HG03457 (cell line): ENCODE data around the gene TANK.

ENCODE experiments used
- ATAC-seq: cut with Tn5 transposase; IDR thresholded peaks from one replicate; pipeline ENCODE4 v1.9.1; 2021; ENCODE audit warnings: moderate number of reproducible peaks; ENCODE audit not compliant: unreplicated experiment

TANK gene, protein sequence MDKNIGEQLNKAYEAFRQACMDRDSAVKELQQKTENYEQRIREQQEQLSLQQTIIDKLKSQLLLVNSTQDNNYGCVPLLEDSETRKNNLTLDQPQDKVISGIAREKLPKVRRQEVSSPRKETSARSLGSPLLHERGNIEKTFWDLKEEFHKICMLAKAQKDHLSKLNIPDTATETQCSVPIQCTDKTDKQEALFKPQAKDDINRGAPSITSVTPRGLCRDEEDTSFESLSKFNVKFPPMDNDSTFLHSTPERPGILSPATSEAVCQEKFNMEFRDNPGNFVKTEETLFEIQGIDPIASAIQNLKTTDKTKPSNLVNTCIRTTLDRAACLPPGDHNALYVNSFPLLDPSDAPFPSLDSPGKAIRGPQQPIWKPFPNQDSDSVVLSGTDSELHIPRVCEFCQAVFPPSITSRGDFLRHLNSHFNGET

DNA sequence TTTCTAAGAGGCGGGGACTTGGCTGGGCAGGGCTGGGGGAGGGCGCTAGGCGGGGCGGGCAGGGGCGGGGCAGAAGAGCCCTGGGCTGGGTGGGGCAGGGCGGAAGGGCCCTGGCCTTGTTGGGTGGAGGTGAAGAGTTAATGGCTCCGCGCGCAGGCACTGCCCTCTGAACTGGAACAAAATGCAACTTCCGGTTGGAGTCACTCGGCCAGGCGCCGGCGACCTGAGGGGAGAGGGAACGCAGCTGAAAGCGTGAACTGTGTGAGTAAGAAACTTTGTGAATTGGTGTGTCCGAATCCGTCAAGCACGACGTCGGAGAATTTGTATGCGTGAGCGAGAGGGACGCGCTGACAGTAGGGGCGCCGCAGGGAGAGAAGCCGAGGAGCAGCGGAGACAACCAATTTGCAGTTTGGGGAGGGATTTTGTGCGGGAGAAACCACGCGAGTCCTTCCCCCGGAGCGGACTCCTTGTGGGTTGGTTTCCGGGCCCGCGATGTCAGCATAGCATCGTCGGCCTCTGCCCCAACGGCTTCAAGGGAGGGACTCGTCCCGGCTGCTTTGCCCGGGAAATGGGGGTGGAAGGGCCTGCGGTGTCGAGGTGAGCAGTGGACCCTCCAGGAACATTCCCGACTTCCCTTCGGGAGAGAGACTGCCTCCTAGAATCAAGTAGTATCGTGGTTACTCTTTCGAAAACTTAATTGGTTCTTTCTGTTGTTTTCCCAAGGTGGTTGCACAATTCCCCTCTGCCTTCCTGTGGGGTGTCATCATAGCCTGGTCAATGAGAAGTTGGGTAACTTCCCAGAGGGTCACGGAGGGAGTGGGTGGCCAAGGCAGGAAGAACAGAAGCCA, at the start of gene TANK:
TANK (plus strand) TSS at position 203 of the 848 bp plus-strand sequence. CDS start 19,235 bp downstream, outside the sequence.
- ATAC-seq = peak; percentile 86

DNA sequence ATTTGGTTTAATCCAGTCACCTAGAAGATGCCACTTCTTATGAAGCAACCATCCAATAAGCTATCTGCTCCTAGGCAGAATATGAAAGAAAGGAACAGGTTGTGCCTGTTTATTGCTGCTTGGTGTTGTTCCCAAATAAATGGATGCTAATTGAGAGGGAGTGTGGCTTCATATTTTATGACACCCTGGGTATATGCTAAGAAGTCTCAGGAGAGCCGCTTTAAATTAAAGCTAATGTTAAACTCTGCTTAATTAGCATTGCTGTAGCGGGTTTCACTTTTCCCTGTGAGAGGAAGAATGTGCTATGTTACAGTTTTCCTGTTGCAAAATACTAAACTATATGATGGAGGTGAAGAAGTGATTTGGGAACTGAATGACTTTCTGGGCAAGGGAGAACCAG, 48.7 kb upstream of the TANK start:
- no peak for ATAC-seq

DNA sequence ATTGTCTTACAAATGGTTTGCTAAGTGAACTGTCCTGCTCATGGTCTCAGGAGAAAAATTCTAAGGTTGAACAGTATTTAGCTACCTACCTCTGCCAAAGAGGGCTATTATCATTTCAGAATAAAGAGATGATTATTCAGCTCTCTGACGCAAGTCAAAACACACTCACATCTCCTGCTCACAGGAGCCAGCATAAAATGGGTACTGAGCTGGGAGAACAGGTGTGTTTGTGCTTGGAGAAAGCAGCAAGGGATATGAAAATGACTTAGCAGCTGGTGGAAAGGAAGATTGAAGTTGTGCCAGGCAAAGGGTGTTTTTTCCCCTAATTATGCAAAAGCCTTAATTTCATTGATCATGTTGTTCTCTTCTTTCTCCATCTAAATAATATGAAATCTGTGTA, 47.3 kb upstream of the TANK start:
- no peak for ATAC-seq

DNA sequence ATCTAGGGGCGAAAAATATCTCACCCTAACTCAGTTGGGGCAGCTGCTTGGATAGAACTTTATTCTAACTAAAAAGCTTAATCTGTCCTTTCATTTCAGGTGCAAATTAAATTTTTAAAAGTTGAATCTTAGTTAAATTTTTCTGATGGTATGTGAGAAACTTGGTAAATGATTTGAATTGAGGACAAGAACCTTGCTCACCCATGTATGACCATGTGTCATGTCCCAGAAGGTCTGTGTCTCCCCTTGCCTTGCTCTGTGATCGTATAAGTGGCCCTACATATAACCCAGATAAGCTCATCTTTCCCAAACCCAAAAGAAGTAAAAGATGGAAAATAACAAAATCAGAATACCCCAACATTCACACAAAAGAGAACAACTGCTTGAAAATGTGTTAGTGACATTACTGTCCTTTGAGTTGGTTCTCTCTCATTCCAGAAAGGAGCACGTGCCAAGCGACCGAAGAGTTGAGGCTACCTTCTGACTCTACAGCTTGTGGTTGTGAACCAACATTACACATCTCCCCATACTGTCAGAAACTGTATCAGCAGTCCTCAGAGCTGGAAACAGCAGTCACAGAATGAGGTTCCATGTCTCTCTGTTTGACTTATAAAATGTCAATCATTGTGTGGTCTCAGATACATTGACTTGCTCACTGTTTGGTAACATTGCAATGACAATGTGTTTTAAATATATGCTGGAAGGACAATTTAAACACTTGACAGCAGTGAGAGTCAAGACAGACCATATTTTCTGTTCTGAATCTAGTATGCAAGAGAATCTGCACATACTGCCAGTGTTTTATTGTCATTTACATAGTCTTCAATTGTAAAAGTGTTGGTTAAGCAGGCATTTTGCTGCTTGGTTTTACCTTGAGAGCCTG, 46.3 kb upstream of the TANK start:
- ATAC-seq = no peak

DNA sequence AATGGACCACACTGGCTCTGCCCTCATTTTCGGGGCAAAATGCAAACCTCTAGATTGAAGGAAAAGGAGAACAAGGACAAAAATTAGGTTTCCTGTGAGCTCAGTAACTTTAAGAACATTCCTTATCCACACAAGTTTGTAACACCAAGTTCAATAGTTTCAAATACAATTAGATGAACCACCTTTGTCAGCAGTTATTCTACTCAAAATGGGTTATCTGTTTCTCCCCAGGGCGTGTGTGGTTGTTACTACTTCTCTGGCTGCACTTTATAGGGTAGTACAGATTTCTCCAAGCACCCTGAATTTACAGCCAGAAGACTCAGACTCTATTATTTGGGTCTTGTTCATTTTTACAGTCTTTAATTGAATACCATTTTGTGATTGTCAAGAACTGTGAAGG, 45.0 kb upstream of the TANK start:
- ATAC-seq = no peak

DNA sequence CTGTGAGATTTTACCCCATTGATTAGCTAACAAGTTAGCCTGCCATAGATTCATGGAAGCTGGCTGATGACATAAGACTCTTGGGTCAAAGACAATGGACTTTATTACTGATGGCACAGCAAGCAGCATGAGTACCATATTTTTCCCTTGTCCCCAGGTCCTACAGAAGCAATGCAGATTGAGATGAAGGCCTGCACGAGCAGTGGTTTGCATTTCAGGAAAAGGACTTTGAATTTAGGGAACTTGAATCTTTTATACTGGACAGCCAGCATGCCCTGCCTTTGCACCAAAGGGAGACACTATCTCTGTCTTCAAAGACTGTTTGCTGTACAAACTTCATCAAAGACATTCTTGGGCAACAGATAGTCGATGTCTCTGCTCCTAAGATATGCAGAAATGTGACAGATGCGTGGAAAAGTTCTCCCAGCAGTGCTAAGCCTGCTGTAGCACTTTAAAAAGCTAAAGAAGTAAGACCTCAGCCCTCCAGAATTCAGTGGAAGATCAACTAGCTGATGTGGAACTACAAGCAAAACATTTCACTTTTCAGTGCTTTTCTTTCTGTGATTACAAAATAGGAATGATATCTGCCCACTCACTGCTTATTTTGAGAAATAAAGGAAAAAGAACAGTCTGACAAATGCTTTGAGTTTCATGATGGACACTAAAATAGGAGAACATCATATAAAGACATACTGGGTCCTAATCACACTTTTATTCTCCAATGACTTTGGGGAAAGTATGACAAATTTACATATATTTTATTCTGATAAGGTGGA, 44.4 kb upstream of the TANK start:
- no peak for ATAC-seq

DNA sequence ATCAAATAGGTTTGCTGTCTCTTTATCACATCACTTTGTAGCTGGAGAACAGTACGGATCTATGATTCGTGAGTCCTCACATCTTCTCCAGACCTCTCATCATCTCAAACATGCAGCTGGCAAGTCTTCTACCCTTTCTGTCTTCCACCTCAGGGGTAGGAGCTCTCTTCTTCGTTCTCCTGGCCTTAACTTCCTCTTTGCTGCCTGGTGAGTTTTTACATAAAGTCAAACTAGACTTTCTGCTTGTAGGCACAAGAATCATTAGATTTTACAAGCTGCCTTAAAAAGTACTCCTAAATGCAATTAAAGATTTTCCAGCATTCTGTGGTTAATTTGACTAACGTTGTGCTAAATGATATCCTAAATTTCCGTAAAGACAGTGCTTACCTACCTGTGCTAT, 43.7 kb upstream of the TANK start:
- no peak for ATAC-seq

DNA sequence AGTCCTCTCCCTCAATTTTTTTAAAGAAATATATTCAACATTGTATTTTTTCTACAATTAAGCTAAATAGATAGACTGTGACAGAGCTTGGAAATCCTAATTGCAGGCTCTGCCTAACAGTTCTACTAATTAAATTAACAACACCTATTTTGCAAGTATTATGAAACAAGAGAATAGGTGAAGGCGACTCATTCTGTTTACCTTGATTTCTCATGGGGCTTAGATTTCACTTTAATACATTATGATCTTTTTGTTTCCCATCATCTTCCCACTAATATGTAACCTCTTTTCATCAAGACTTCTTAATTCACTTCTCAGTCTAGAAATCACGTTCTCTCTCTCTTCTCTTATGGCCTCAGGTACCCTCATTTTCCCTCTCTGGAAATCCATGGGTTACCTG, 42.7 kb upstream of the TANK start:
- ATAC-seq = no peak

DNA sequence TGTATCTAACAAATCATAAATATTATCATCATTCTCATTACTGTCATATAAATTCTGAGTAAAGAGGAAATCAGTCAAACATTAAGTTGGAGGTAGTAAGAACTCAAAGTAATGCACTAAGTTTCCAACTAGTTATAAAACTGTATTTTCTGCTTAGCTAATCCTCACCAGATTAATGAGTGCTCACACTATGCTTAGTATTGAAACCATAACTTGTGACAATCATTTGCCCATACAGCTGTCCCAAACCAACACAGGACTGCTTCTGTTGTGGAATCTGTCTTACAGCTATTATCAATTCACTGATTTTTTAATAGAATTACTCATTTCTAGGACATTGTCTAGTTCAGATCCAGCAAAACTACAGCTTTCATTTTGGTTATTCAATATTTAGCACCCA, 41.5 kb upstream of the TANK start:
- no peak for ATAC-seq

DNA sequence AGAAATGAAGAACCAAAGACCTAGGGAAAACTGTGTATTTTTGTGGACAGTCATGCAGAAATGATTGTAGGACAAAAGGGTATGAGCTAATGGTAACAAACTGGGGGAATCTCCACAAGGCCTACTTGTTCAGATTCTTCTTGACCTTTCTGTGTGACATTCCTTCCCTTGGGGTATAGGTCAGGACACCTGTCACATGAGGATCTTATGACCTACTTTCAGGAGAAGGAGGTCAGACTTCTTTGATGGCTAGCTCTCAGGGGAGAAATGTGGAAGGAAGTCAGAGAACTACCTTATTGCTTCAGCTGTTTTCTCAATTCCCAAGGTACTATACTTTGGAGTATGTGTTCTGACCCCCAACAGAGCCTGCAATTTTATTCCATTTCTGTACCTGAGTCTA, 40.7 kb upstream of the TANK start:
- no peak for ATAC-seq

DNA sequence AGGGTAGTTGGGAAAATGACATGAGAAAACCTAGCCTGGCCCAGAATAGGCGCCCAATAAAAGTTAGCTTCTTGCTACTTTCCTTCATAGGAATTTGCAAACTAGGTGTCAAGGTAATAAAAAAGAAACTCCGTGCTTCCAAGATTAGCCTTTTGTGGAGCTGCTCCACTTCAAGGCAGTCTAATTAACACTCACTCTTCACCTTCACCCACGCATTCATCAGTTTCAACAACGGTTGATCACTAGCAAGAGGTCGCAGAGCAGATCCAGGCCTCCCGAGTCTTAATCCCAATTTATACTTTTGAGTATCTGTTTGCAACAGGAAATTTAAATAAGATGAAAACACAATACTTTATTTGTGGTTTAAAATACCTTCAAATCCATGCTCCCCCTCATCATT, 39.5 kb upstream of the TANK start:
- no peak for ATAC-seq

DNA sequence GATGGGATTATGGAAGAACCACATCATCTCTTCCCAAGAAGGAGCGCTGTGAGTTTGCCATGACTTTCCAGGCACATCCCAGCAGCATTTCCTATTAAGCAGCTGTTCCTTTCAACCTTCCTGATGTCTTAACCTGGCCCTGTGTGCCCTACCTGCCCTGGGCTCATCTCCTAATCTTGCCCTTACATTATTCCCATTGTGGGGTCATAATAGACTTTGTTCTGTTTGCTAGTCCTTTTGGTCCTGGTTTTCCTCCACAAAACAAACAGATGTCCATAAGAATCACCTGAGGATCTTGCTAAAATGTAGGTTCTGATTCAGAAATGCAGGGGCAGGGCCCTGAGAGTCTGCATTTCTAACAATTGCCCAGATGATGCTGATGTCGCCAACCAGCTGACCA, 38.6 kb upstream of the TANK start:
- ATAC-seq = no peak

DNA sequence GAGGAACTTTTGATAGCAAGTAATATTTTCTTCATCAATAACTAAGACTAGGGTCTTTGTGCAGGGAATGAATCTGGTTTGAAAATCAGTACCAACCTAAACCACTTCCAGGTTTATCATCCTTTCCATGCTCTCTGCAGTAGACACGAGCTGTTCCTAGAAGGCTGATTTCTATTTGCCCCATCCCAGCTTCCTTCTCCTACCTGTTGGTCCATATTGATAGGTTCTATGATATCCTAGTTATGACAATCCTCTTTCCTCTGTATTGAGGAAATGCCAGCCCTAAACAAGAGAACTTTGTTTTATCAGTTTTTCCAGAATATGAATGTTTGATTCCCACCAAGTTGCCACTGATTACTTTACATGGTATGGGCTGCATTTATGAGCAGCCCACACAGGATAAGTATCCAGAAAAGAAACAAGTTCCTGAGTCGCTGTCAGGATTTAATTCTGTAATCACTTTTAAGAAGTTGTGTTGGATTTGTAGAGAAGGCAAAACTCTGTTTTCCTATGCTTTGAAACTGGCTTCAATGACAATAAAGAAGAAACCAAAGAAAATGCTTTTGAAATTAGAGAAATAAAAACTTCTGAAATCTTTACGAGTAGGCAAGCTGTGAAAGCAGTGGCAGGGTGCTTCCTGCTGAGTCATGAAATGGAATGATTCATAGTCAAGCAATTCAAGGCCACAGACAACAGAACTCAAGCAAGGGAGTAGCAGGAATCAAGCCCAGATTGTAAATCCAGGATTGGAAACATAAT, 37.3 kb upstream of the TANK start:
- ATAC-seq = no peak

DNA sequence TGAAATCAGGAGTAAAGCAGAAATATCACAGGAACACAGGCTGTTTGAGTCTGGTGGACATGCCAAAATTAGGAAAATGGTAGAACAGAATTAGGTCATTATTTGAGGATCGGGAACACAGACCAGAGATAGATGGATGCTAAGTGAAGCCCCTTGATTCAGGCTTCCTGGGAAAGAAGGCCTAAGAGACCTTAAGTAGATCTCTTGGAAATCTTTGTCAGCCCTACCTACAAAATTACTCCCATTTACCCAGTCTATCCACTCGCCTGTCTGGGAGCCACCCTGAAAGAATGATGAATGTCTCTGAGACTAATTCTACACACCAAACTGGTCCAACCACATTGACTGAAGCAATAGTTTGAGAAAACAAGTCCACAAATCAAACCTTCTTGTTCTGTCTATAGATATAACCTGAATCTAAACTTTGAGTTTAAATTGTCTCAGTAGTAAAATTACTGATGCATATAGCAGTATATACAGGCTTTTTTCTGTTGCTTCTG, 36.6 kb upstream of the TANK start:
- no peak for ATAC-seq

DNA sequence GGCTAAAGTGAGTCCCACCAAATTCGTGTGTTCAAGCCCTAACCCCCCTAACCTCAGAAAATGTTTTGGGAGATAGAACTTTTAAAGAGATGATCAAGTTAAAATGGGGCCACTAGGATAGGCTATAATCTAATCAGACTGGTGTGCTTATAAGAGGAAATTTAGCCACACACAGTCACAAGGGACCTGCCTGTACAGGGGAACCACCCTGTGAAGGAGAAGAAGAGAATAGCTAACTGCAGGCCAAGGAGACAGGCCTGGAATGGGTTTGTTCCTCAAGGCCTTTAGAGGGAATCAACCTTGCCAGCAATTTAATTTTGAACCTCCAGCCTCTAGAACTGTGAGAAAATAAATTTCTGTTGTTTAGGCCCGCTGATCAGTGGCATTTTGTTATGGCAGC, 36.0 kb upstream of the TANK start:
- no peak for ATAC-seq

DNA sequence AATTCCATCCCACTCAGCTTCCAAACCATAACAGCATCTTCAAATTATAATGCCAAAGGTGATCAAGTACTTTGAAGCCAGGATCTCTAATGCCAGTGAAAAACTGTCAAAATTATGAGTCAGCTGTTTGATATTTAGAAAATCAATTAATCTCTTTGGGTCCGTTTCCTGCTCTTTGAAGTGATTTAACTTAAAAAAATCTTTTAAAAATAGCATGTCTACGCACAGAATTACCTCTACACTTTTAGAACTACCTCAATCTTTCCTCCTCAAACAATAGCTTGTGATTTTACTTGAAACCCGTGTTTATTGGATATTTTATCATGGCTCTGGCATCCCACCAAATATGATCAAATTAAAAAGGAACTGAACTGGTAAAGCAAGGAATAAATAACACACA, 31.3 kb upstream of the TANK start:
- no peak for ATAC-seq

DNA sequence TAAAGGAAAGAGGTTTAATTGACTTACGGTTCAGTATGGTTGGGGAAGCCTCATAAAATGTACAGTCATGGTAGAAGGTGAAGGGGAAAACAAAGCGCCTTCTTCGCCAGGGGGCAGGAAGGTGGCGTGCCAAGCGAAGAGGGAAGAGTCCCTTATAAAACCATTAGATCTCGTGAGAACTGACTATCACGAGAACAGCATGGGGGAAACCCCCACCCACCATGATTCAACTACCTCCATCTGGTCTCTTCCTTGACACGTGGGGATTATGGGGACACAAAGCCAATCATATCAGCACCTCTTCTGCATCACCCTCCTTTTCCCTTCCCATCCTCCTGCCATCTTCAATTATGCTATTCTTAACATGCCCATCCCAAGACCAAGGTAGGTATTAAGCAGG, 29.9 kb upstream of the TANK start:
- no peak for ATAC-seq

DNA sequence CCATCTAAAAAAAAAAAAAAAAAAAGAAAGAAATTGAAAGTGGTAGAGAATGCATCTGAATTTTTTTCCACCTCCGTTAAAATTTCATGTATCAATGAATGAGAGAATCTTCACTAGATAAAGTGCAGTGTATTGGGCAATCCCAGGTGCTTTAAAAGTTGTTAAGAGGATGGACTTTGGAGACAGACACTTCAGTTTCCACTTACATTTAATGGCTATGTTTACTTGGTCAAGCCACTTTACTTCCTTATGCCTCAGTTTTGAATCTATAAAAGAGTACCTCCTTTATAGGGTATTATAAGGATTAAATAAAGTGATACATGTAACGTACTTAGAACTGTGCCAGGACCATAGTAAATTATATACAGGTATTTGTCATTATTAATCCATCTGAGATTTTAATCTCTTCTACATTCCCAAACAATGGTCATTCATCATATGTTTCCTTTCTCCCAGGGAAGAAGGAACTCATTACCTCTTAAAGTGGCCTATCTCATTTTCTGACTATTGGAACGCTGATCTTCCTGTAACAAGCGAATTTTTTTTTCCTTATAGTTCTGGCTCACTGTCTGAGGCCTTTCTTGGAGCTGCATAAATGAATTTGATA, 29.1 kb upstream of the TANK start:
- ATAC-seq = no peak

DNA sequence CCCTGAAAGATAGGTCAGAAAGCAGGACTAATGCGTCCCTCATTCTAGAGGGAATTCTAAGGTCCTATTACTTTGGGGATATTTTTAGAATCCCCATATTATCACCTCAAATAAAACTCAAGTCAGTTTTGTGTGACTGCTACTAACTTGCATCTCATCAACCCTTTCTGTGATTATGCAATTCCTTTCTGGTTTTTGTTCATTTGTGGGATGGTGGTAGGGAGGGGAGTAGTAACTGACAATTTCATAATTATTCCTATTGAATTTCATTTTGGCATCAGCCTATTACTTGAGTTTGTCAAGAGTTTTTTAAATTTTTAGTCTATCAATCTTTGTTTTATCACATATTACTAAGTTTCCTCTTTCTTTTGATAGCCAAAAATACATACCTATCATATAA, 28.4 kb upstream of the TANK start:
- ATAC-seq = no peak
